Activated CD4-positive, alpha-beta T cell treated with anti-CD3 and anti-CD28 coated beads, Interleukin-2, Interleukin-4, amounts not matched to agents 100 ng/mL and 50 ng/mL, durations not matched to agents 16 hours and 8 hours (primary cell): Measurements from ENCODE around the gene PSPC1.

Experiments
- DNase-seq: peaks from one replicate; pipeline ENCODE4 v3.0.0-alpha.2; 2020; ENCODE audit warnings: low spot score

Gene PSPC1

DNA sequence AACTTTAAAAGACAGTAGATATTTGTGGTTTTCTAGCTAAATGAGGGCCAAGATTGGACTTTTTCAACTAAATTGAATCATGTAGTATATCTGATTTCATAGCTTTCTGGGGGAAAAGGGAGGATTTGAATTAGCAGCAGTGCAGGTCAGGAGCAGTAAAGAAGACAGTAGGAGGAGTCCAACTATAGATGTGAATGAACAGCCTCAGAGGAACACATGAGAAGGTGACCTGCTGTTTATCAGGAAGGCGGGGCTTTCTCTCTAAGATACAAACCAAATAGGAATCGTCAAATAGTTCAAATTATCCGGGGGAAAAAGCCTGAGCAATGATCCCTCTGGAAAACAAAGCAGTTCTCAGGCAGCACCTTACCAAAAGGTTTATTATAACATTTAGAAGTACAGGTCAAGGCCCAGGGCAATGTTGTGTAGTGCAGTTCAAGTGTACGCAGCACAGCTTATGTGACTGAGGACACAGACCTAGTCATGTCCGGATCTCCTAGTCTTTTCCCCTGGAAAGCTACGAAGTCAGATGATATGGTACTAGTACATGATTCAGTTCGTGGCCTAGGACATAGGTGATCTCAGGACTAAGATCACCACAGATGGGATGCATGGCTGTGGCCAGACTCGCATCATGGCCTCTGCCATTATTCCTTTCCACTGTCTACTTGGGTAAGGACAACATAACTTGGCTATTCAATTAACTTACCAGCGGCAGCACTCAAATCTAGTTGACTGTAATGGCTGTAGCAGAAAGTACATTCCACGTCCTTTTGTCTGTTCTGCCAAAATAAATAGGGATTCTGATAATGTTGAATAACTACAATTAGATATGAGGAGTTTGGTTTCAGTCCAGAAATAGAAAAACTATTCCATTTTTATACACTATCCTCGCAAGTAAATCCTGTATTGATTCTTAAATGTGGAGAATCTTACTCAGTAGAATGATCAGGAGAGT, 109.0 kb downstream of the PSPC1 start:
- no peak for DNase-seq

DNA sequence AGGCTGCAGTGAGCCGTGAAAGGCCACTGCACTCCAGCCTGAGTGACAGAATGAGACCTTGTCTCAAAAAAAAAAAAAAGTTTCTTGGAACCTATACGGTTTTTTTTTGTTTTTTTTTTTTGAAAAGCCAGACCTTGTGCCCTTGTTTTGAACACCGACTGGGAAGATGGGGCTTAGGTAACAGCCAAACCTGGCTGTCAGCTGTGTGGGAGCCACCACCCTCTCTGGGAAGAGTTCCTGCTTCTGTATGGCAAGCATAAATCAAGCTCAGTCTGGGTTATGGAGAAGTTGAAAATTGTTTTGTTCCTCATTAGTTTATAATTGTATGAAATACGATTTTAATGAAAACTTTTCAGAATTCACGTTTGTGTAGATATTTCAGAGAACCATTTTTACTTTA, 109.8 kb downstream of the PSPC1 start:
- DNase-seq = no peak

GRCh38 chr13:19670147-19670546, 112.6 kb downstream of the PSPC1 start:
- no peak for DNase-seq

DNA sequence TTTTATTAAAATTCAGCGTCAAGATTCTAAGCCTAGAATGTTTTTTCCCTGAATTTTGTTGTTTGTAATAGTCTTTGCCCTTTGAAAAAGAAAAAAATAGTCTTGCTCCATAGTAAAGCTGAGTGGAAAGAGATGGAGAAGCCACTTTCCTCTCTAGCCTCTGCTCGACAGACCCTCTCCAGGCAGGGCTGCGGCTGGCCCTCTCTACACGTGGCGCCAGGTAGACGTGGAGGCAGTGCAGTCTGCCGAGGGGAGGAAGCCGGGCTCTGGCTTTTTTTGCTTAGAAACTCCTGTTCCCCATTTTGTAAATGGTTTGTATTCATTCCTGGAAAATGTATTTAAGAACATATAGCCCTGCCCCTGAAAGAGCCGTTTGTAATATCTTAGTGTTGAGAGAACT, 114.0 kb downstream of the PSPC1 start:
- DNase-seq = no peak

DNA sequence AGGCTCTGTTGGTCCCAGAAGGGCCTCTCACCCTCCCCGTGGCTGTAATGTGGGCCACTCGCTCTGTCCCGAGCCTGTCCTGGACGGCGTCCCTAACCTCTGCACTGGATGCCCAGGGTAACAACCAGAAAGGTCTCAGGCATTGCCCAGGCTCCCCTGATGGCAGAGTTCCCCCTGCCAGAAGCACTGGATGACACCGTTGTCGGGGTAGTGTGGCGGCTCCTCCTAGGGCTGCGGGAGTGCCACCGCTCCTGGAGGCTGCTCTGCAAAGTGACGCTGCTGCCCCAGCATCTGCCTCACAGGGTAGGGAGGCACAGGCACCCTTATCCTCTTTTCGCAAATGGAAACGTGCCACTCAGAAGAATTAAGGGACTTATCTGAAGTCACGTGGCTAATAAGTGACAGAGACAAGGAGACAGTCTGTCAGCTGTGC, 117.3 kb downstream of the PSPC1 start:
- no peak for DNase-seq

DNA sequence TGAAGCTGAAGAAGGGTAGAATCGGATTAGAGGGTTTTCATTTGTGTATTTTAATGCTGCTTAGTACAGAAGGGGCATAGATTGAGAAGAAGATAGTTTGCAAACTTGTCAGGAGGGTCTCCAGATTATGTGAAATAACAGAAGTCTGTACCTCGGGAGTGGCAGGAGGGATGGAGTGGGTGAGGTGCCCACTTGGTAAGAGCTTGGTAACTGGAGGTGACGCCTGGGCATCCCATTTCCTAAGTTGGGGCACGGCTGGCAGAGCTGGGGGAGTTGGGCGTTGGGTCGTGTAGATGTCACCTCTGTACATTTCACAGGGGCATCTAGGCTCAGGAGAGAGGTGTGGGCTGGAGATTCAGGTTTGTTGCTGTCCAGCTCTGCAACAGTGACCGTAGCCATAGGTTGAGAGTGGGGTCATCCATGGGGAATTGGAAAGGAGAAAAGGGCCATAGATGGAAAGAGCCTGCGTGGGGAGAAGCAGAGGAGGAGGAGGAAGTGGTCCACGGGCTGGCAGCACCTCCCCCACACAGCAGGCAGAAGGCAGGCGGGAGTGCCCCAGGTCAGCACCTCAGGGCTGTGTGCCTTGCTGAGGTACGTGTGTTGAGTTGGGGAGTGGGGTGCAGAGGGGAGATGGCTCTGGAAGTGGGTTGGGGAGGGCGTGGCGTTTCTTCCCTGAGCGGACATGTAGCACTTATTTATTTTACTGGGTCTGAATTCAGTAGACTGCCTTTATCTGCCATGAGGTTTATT, 118.1 kb downstream of the PSPC1 start:
- DNase-seq = no peak

DNA sequence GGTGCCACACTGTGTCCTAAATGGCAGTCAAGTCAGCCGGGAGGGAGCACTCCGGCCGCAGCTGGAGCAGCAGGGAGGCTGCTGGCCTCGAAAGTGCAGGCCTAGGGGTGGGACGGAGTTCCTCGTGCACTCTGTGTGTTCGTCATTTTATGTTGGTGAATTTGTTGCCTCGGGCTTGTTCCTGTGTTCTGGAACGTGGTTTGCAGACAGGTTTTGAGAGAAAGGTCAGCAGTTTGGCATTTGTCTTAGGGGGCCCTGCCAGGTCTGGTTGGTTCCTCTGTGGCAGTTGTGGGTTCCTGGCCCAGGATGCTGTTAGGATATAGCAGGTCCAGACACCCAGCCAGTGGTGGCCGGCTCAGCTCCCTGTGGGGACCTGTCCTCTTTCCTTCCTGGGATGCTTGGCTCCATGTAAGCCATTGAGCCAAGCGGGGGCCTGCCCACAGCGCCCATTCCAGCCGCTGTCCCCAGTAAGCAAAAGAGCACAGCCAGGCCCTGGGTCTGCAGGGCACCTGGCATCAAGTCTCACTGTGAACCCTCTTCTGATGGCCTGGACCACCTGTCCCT, 119.2 kb downstream of the PSPC1 start:
- DNase-seq = no peak

DNA sequence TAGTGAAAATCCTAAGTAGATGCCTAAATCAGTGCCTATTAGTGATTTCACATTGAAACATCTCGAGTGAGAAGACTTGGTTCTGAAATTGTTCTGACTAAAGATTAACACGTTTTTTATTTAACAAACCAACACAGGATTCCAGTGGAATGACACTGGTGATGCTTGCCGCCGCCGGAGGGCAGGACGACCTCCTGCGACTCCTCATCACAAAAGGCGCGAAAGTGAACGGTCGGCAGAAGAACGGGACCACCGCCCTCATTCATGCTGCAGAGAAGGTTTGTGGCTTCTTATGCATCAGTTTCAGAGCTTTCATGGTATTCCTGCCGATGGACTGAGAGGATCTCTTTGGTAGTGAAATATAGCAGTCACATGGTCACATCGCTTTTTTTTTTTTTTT, 121.2 kb downstream of the PSPC1 start:
- no peak for DNase-seq

DNA sequence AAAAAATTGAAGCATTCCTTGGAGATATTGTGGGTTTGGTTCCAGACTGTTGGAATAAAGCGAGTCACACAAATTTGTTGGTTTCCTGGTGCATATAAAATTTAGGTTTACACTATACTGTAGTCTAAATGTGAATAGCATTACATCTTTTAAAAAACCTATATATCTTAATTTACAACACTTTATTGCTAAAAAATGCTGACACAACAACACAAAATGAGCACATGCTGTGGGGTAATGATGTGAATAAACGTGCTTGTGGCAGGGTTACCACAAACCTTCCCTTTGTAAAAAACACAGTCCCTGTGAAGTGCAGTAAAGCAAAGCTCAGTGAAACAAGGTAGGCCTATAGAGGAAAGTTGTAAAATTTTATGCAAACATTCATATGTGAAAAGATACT, 121.6 kb downstream of the PSPC1 start:
- no peak for DNase-seq

DNA sequence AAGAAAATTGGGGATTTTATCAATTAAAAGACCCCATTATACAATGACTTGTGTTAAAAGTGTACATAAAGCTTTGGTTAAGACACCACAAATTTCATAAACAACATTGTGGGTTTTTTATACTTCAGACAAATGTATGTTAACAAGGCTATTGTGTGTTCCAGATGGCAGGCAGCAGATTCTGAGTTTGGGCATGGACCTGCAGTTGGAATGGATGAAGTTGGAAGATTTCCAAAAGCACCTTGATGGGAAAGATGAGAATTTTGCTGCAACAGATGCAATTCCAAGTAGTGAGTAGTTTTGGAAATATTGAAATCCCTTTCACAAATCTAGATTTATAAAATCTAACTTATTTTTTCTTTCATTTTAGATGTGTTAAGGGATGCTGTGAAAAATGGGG, 123.9 kb downstream of the PSPC1 start:
- DNase-seq = no peak

DNA sequence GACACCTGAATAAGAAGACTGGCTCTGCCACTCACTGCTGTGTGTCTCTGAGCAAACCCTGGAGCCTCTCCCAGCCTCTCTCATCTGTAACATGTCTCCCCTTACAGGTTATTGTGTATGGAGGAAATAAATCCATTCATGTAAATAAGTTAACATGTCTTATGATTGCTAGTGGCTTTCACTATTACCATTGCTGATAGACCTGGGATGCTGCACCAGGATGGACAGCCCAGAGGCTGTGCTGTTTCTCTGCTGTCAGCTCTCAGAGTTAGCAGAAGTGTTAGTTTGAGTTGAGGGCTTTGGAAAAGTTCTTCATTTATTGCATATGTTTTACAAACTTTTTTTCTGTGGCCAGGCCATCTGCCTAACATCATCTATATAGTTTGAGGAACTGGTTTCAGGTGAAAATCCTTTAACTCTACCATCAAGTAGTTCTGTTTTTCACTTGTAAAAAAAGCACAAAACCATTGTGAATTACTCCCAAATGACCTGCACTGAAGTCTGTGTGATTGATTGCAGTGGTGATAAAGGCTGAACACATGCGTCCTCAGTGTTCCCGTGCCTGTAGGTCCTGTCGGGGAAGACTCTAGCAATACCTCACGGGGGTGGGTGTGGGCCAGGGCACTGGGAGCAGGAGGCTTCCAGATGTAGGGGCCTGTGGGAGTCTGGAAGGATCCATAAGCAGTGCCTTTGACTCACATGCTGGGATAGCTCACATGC, 124.7 kb downstream of the PSPC1 start:
- DNase-seq = no peak
